OCI-LY1 (cell line): ENCODE results near the gene TSPOAP1.

ENCODE experiments used
- H2AFZ ChIP-seq: fragments of 200-600 bp; sonication (generic), shearing (Covaris generic); 2 replicates; pipeline ENCODE4 v1.6.0; 2014; ENCODE audit warnings: antibody characterized with exemption, mild to moderate bottlenecking, low read length
- H3F3A ChIP-seq: fragments of 200-600 bp; sonication (generic), shearing (Covaris generic); 2 replicates; pipeline ENCODE4 v1.6.0; 2014; ENCODE audit warnings: mild to moderate bottlenecking, antibody characterized with exemption, low read length, moderate library complexity; ENCODE audit not compliant: insufficient read depth
- H3K27ac ChIP-seq: fragments of 200-600 bp; sonication (generic); 2 replicates; pipeline ENCODE4 v1.5.1; 2014; ENCODE audit warnings: low read length, mixed run types, mild to moderate bottlenecking, low read depth; ENCODE audit not compliant: poor library complexity, severe bottlenecking
- H3K27me3 ChIP-seq: fragments of 200-600 bp; sonication (generic); 2 replicates; pipeline ENCODE4 v1.6.0; 2014; ENCODE audit warnings: antibody characterized with exemption, mild to moderate bottlenecking, low read length, moderate library complexity; ENCODE audit not compliant: insufficient read depth
- H3K36me3 ChIP-seq: fragments of 200-600 bp; sonication (generic); 2 replicates; pipeline ENCODE4 v1.6.1; 2014; ENCODE audit warnings: mild to moderate bottlenecking, antibody characterized with exemption, low read length, moderate library complexity, mixed read lengths; ENCODE audit not compliant: insufficient read depth
- H3K4me1 ChIP-seq: fragments of 200-600 bp; sonication (generic); 2 replicates; pipeline ENCODE4 v1.5.1; 2014; ENCODE audit warnings: mild to moderate bottlenecking, low read length, moderate library complexity; ENCODE audit not compliant: insufficient read depth, severe bottlenecking
- H3K4me2 ChIP-seq: fragments of 200-600 bp; sonication (generic), shearing (Covaris generic); 2 replicates; pipeline ENCODE4 v1.6.1; 2014; ENCODE audit warnings: low read length
- H3K4me3 ChIP-seq: fragments of 200-600 bp; sonication (generic); 2 replicates; pipeline ENCODE4 v1.5.1; 2014; ENCODE audit warnings: low read length, low read depth, mild to moderate bottlenecking, mixed read lengths; ENCODE audit not compliant: poor library complexity, severe bottlenecking
- H3K79me2 ChIP-seq: fragments of 200-600 bp; shearing (Covaris generic); 2 replicates; pipeline ENCODE4 v1.6.1; 2016; ENCODE audit warnings: mixed run types, low read length, mixed read lengths; ENCODE audit not compliant: insufficient read depth
- H3K9ac ChIP-seq: fragments of 200-600 bp; sonication (generic), shearing (Covaris generic); 2 replicates; pipeline ENCODE4 v1.6.1; 2014; ENCODE audit warnings: mild to moderate bottlenecking, low read length, mixed read lengths
- H3K9me2 ChIP-seq: fragments of 200-600 bp; sonication (generic), shearing (Covaris generic); 2 replicates; pipeline ENCODE4 v1.6.1; 2014; ENCODE audit warnings: low read depth, mild to moderate bottlenecking, low read length, mixed read lengths
- H3K9me3 ChIP-seq: fragments of 200-600 bp; shearing (Covaris generic); 2 replicates; pipeline ENCODE4 v1.6.1; 2014; ENCODE audit warnings: low read length, mixed read lengths
- H4K20me1 ChIP-seq: fragments of 200-600 bp; sonication (generic), shearing (Covaris generic); 2 replicates; pipeline ENCODE4 v1.6.0; 2016; ENCODE audit warnings: mild to moderate bottlenecking, low read length; ENCODE audit not compliant: insufficient read depth
- CTCF ChIP-seq: fragments of 200-600 bp; sonication (generic), shearing (Covaris generic); IDR thresholded peaks from 2 replicates; pipeline ENCODE4 v1.5.1; 2017; ENCODE audit warnings: mild to moderate bottlenecking, antibody characterized with exemption, low read length, moderate library complexity, mixed read lengths
- EZH2 ChIP-seq: fragments of 200-600 bp; sonication (generic), shearing (Covaris generic); IDR thresholded peaks from 2 replicates; pipeline ENCODE4 v1.8.0; 2017; ENCODE audit warnings: borderline replicate concordance, mixed run types, mild to moderate bottlenecking, antibody characterized with exemption, low read length, moderate library complexity, mixed read lengths

TSPOAP1 gene

GRCh38 chr17:58309918-58310259 is 18.7 kb downstream of the TSPOAP1 start:
- no peaks in the 10 kb centered on the region for H3K27me3 ChIP-seq
- H3K9me2 ChIP-seq = no peaks in the 10 kb centered on the region
- no peak overlapping the region for H2AFZ ChIP-seq
- no peaks in the 10 kb centered on the region for H3K4me1 ChIP-seq
- no peak overlapping the region for H3K9ac ChIP-seq
- no peak overlapping the region for H3K27ac ChIP-seq
- H3K9me3 ChIP-seq = no peaks in the 10 kb centered on the region
- no peaks in the 10 kb centered on the region for H3F3A ChIP-seq
- no peak overlapping the region for H3K4me2 ChIP-seq
- H3K4me3 ChIP-seq = no peak overlapping the region
- TF ChIP-seq CTCF = no peak
- no peak for TF ChIP-seq EZH2
- H4K20me1 ChIP-seq = no peaks in the 10 kb centered on the region
- peaks cover 20% of the 10 kb centered on the region; the same call in 1 of the 2 replicates for H3K36me3 ChIP-seq
- H3K79me2 ChIP-seq = no peaks in the 10 kb centered on the region

- H3K9me3 ChIP-seq = no peaks in the 10 kb centered on the region
- TF ChIP-seq CTCF = no peak
- no peak for TF ChIP-seq EZH2
- H3K9ac ChIP-seq = no peak overlapping the region
- no peak overlapping the region for H3K4me3 ChIP-seq
- H3K79me2 ChIP-seq = no peaks in the 10 kb centered on the region
- H2AFZ ChIP-seq = no peak overlapping the region
- no peaks in the 10 kb centered on the region for H3K9me2 ChIP-seq
- peaks cover 20% of the 10 kb centered on the region; the same call in 1 of the 2 replicates for H3K36me3 ChIP-seq
- no peaks in the 10 kb centered on the region for H4K20me1 ChIP-seq
- no peaks in the 10 kb centered on the region for H3F3A ChIP-seq
- H3K27me3 ChIP-seq = no peaks in the 10 kb centered on the region
- H3K27ac ChIP-seq = no peak overlapping the region
- H3K4me2 ChIP-seq = no peak overlapping the region
- no peaks in the 10 kb centered on the region for H3K4me1 ChIP-seq
These were observed 19.3 kb downstream of the TSPOAP1 start for GRCh38 chr17:58308985-58309917.

- H3K4me3 ChIP-seq = no peak overlapping the region
- no peak overlapping the region for H3K9ac ChIP-seq
- TF ChIP-seq EZH2 (no peak), CTCF (peak; percentile 19; the same call in 1 of the 2 replicates)
- no peaks in the 10 kb centered on the region for H4K20me1 ChIP-seq
- no peak overlapping the region for H2AFZ ChIP-seq
- no peaks in the 10 kb centered on the region for H3K9me3 ChIP-seq
- no peaks in the 10 kb centered on the region for H3K9me2 ChIP-seq
- no peaks in the 10 kb centered on the region for H3K79me2 ChIP-seq
- no peak overlapping the region for H3K4me2 ChIP-seq
- H3K27ac ChIP-seq = no peak overlapping the region
- H3K4me1 ChIP-seq = no peaks in the 10 kb centered on the region
- H3K36me3 ChIP-seq = peaks cover 26% of the 10 kb centered on the region; the same call in 1 of the 2 replicates
- no peaks in the 10 kb centered on the region for H3K27me3 ChIP-seq
- H3F3A ChIP-seq = no peaks in the 10 kb centered on the region
These were observed 20.2 kb downstream of the TSPOAP1 start for GRCh38 chr17:58308173-58308984.
